GM23338 (cell line): Measurements from ENCODE around the gene MYO18B. TPM values are rescaled to one million over a fixed set of nuclear protein-coding genes. Genes with fewer than 3 reads are reported as not detected.

Source experiments
- ATAC-seq: fragments of 200-7000 bp; cut with Tn5 transposase; 3 replicates; pipeline ENCODE4 v1.9.1; 2020
- DNase-seq: peaks from one replicate; pipeline ENCODE4 v3.0.0-alpha.2; 2015; ENCODE audit warnings: low spot score
- H2AFZ ChIP-seq: fragments of 200-600 bp; sonication (generic); 2 replicates; pipeline ENCODE4 v1.8.0; 2016; ENCODE audit warnings: antibody characterized with exemption, mild to moderate bottlenecking, moderate library complexity
- H3F3A ChIP-seq: fragments of 200-600 bp; sonication (generic); replicated peaks from 2 replicates; pipeline ENCODE4 v1.8.0; 2017; ENCODE audit warnings: antibody characterized with exemption, mixed run types, low read depth
- H3K27ac ChIP-seq: fragments of 200-600 bp; sonication (generic); 2 replicates; pipeline ENCODE4 v1.6.1; 2016; ENCODE audit warnings: low read depth
- H3K27me3 ChIP-seq: fragments of 200-600 bp; sonication (generic); 2 replicates; pipeline ENCODE4 v1.8.0; 2016; ENCODE audit warnings: mild to moderate bottlenecking, mixed run types, moderate library complexity; ENCODE audit not compliant: insufficient read depth
- H3K36me3 ChIP-seq: fragments of 200-600 bp; sonication (generic); 2 replicates; pipeline ENCODE4 v1.8.0; 2016; ENCODE audit warnings: mild to moderate bottlenecking; ENCODE audit not compliant: insufficient read depth
- H3K4me1 ChIP-seq: fragments of 200-600 bp; sonication (generic); 2 replicates; pipeline ENCODE4 v1.8.0; 2016; ENCODE audit warnings: mild to moderate bottlenecking, moderate library complexity; ENCODE audit not compliant: insufficient read depth
- H3K4me2 ChIP-seq: fragments of 200-600 bp; sonication (generic); 2 replicates; pipeline ENCODE4 v1.7.1; 2017; ENCODE audit warnings: mixed run types
- H3K4me3 ChIP-seq: fragments of 200-600 bp; sonication (generic); 2 replicates; pipeline ENCODE4 v1.6.1; 2016; ENCODE audit warnings: mixed run types
- H3K79me2 ChIP-seq: fragments of 200-600 bp; sonication (generic); replicated peaks from 2 replicates; pipeline ENCODE4 v1.8.0; 2017; ENCODE audit warnings: mild to moderate bottlenecking; ENCODE audit not compliant: insufficient read depth
- H3K9me2 ChIP-seq: fragments of 200-600 bp; sonication (generic); 2 replicates; pipeline ENCODE4 v1.8.0; 2017; ENCODE audit not compliant: insufficient read depth
- H4K20me1 ChIP-seq: fragments of 200-600 bp; sonication (generic); replicated peaks from 2 replicates; pipeline ENCODE4 v1.8.0; 2017; ENCODE audit warnings: mild to moderate bottlenecking; ENCODE audit not compliant: insufficient read depth
- H3K27ac Mint-ChIP-seq: 2 replicates; pipeline ENCODE4 v1.8.0; 2020; ENCODE audit warnings: inconsistent platforms, mild to moderate bottlenecking, moderate library complexity, mixed read lengths
- H3K27me3 Mint-ChIP-seq: 3 replicates; pipeline ENCODE4 v1.8.0; 2022; ENCODE audit warnings: low read depth, mild to moderate bottlenecking, moderate library complexity, mixed read lengths, inconsistent platforms; ENCODE audit not compliant: insufficient read depth, poor library complexity
- H3K36me3 Mint-ChIP-seq: 3 replicates; pipeline ENCODE4 v1.8.0; 2021; ENCODE audit warnings: low read depth, mild to moderate bottlenecking, inconsistent platforms, moderate library complexity, mixed read lengths
- H3K4me1 Mint-ChIP-seq: 3 replicates; pipeline ENCODE4 v1.8.0; 2020; ENCODE audit warnings: mild to moderate bottlenecking, inconsistent platforms, mixed read lengths
- H3K4me3 Mint-ChIP-seq: 3 replicates; pipeline ENCODE4 v1.8.0; 2021; ENCODE audit warnings: moderate library complexity, mild to moderate bottlenecking, inconsistent platforms, mixed read lengths
- H3K9me3 Mint-ChIP-seq: 3 replicates; pipeline ENCODE4 v1.8.0; 2020; ENCODE audit warnings: moderate library complexity, mild to moderate bottlenecking, inconsistent platforms, mixed read lengths
- CREB1 ChIP-seq: fragments of 250-450 bp; sonication (Bioruptor Pico); IDR thresholded peaks from 2 replicates; pipeline ENCODE4 v1.5.0; 2020; ENCODE audit warnings: low read depth, mild to moderate bottlenecking, moderate library complexity
- CTCF ChIP-seq, 2 experiments: fragments of 200-600 bp in 1 of 2; sonication (generic) in 1 of 2; conservative IDR thresholded peaks; 2 replicates each; pipeline versions ENCODE4 v1.5.1 to v1.6.1; 2016 to 2017; ENCODE audit warnings: antibody characterized with exemption in 2 of 2, low read depth in 2 of 2, mild to moderate bottlenecking in 2 of 2, moderate library complexity in 1 of 2
- ETS1 ChIP-seq: IDR thresholded peaks from 2 replicates; pipeline ENCODE4 v1.6.1; 2016; ENCODE audit warnings: antibody characterized with exemption
- EZH2 ChIP-seq: fragments of 200-600 bp; sonication (generic); IDR thresholded peaks from one replicate; pipeline ENCODE4 v1.8.0; 2017; ENCODE audit warnings: antibody characterized with exemption, mild to moderate bottlenecking, low read depth; ENCODE audit not compliant: unreplicated experiment
- EZH2phosphoT487 ChIP-seq: fragments of 200-600 bp; sonication (generic); IDR thresholded peaks from one replicate; pipeline ENCODE4 v1.8.1; 2018; ENCODE audit warnings: antibody characterized with exemption; ENCODE audit not compliant: unreplicated experiment
- JUNB ChIP-seq: IDR thresholded peaks from one replicate; pipeline ENCODE4 v1.6.1; 2016; ENCODE audit warnings: antibody characterized with exemption; ENCODE audit not compliant: unreplicated experiment
- NANOG ChIP-seq: IDR thresholded peaks from 2 replicates; pipeline ENCODE4 v1.6.1; 2016; ENCODE audit warnings: antibody characterized with exemption, borderline replicate concordance
- POLR2AphosphoS5 ChIP-seq: IDR thresholded peaks from 2 replicates; pipeline ENCODE4 v1.6.1; 2016; ENCODE audit warnings: antibody characterized with exemption, low read depth
- REST ChIP-seq: IDR thresholded peaks from one replicate; pipeline ENCODE4 v1.6.1; 2018; ENCODE audit warnings: antibody characterized with exemption; ENCODE audit not compliant: unreplicated experiment
- STAT1 ChIP-seq: IDR thresholded peaks from one replicate; pipeline ENCODE4 v1.6.1; 2016; ENCODE audit warnings: antibody characterized with exemption; ENCODE audit not compliant: unreplicated experiment
- ZNF114 ChIP-seq: fragments of 250-450 bp; sonication (Bioruptor Pico); IDR thresholded peaks from 2 replicates; pipeline ENCODE4 v1.5.0; 2020; ENCODE audit warnings: mild to moderate bottlenecking, moderate library complexity
- ZNF331 ChIP-seq: fragments of 250-450 bp; sonication (Bioruptor Pico); IDR thresholded peaks from 2 replicates; pipeline ENCODE4 v1.5.0; 2020; ENCODE audit warnings: low read depth, mild to moderate bottlenecking, moderate library complexity
- ZNF462 ChIP-seq: fragments of 250-450 bp; sonication (Bioruptor Pico); IDR thresholded peaks from 2 replicates; pipeline ENCODE4 v1.5.0; 2020; ENCODE audit warnings: mild to moderate bottlenecking, moderate library complexity
- polyA plus RNA-seq: library from polyadenylated mRNA; unstranded; fragments of >200 nt; fragmentation: Nextera tagmentation; extraction: Ambion mirVana; gene quantifications from 2 replicates; pipeline ENCODE4 v1.2.1, GENCODE V29; 2016
- total RNA-seq: library from RNA; depleted of rRNA; stranded (reverse); fragments of >200 nt; shearing (Covaris generic); gene quantifications from 2 replicates; pipeline ENCODE4 v1.2.3, GENCODE V29; 2014

Gene MYO18B
- total and polyA plus RNA-seq, 2 experiments from 2014 or later: 0.36 to 0.45 TPM

- Histone ChIP-seq H3K9me2 (no peaks in the 10 kb centered on the region), H3K27me3 (no peaks in the 10 kb centered on the region), H3K79me2 (no peaks in the 10 kb centered on the region), H3K36me3 (no peaks in the 10 kb centered on the region; the same call in 1 of the 2 replicates), H3F3A (no peaks in the 10 kb centered on the region), H3K27ac (no peak overlapping the region), H4K20me1 (0 out of 2 replicates have a peak, but pooled peaks cover 6% of the 10 kb centered on the region), H3K4me3 (no peak overlapping the region), H3K4me2 (no peak overlapping the region), H2AFZ (no peak overlapping the region), H3K4me1 (no peaks in the 10 kb centered on the region)
- no peak overlapping the region for H3K27ac Mint-ChIP-seq
- no peak for ATAC-seq
- no peak for DNase-seq
- peaks cover 7% of the 10 kb centered on the region; the same call in 2 of the 3 replicates for H3K4me1 Mint-ChIP-seq
- H3K4me3 Mint-ChIP-seq: no peak overlapping the region
- H3K27me3 Mint-ChIP-seq: peaks cover 3% of the 10 kb centered on the region
- no peaks in the 10 kb centered on the region for H3K9me3 Mint-ChIP-seq
- no peak for TF ChIP-seq ETS1
- no peak for TF ChIP-seq REST
- TF ChIP-seq JUNB: no peak
- no peak for TF ChIP-seq ZNF331
- TF ChIP-seq ZNF462 (CRISPR knock-in tag): no peak
- no peak for TF ChIP-seq CTCF (conservative IDR thresholded peaks at IDR 0.05; ENCODE audit: low read depth in 2 of 2)
- TF ChIP-seq ZNF114 (CRISPR knock-in tag): no peak
- TF ChIP-seq EZH2phosphoT487: no peak
- TF ChIP-seq STAT1: no peak
- no peak for TF ChIP-seq CREB1 (CRISPR knock-in tag)
- TF ChIP-seq POLR2AphosphoS5: no peak
- TF ChIP-seq EZH2: no peak
- no peak for TF ChIP-seq NANOG
- peaks cover 20% of the 10 kb centered on the region for H3K36me3 Mint-ChIP-seq
Observed at GRCh38 chr22:25694196-25694907, 47.6 kb upstream of the MYO18B start.
